Transverse colon (tissue), 4 donors: ENCODE results near the gene OCRL. TPM values are rescaled to one million over a fixed set of nuclear protein-coding genes. Genes with fewer than 3 reads are reported as not detected.

Experiments
- DNase-seq: peaks from one replicate; pipeline ENCODE4 v3.0.0-alpha.2; 2019
- H3K27ac ChIP-seq, 4 donors: fragments of 200-600 bp; sonication (generic); 2 replicates each; pipeline ENCODE4 v1.5.1; 2016 to 2018; ENCODE audit warnings: inconsistent platforms in 4 of 4
- H3K27me3 ChIP-seq: fragments of 200-600 bp; sonication (generic); 2 replicates; pipeline ENCODE4 v1.5.1; 2017; ENCODE audit warnings: inconsistent platforms
- H3K36me3 ChIP-seq, 4 donors: fragments of 200-600 bp; sonication (generic); 2 replicates each; pipeline ENCODE4 v1.5.1; 2017 to 2019; ENCODE audit warnings: inconsistent platforms in 4 of 4
- H3K4me1 ChIP-seq, 4 donors: fragments of 200-600 bp; sonication (generic); 2 replicates each; pipeline ENCODE4 v1.5.1; 2017 to 2020; ENCODE audit warnings: inconsistent platforms in 4 of 4
- H3K4me3 ChIP-seq, 4 donors: fragments of 200-600 bp; sonication (generic); 1 replicate in 1 of 4; 2 replicates in 3 of 4; pipeline versions ENCODE4 v1.5.1 to v1.6.1; 2017 to 2019; ENCODE audit warnings: inconsistent platforms in 4 of 4
- H3K9me3 ChIP-seq, 2 donors: fragments of 200-600 bp; sonication (generic); 2 replicates each; pipeline ENCODE4 v1.5.1; 2017 to 2019; ENCODE audit warnings: inconsistent platforms in 2 of 2
- CTCF ChIP-seq, 5 experiments: fragments of 200-600 bp in 3 of 5; fragments of 450-650 bp in 2 of 5; sonication (generic) in 3 of 5; IDR thresholded peaks; 1 replicate in 2 of 5; 2 replicates in 3 of 5; pipeline ENCODE4 v1.5.1; 2016 to 2017; ENCODE audit warnings: antibody characterized with exemption in 5 of 5, inconsistent platforms in 3 of 5, mild to moderate bottlenecking in 2 of 5, moderate library complexity in 1 of 5
- EP300 ChIP-seq: sonication (generic); formaldehyde crosslinking; IDR thresholded peaks from one replicate; pipeline ENCODE4 v1.6.1; 2017; ENCODE audit warnings: antibody characterized with exemption, low read depth
- POLR2A ChIP-seq: fragments of 450-650 bp; IDR thresholded peaks from one replicate; pipeline ENCODE4 v1.6.1; 2016; ENCODE audit warnings: antibody characterized with exemption, mild to moderate bottlenecking, moderate library complexity
- POLR2AphosphoS5 ChIP-seq, 3 donors: sonication (generic); formaldehyde crosslinking; IDR thresholded peaks; one replicate each; pipeline ENCODE4 v1.6.1; 2016; ENCODE audit warnings: antibody characterized with exemption in 3 of 3
- WGBS, 2 donors: methylation state at CpG; one replicate each; pipeline ENCODE4 v1.1.5; 2018; ENCODE audit warnings: low coverage in 1 of 2; 5-methylcytosine and 5-hydroxymethylcytosine counted together
- in situ Hi-C, 4 donors: fragments of 200-750 bp; cut with MboI; loops; one replicate each; pipeline versions ENCODE4 v1.15.0 to v1.15.1; 2017; ENCODE audit warnings: low sequenced_read_pairs in 3 of 4, low pct_ligation_motif_present in 1 of 4, low pct_unique_long_range_greater_than_20kb in 1 of 4
- intact Hi-C: fragments of 100-400 bp; cut with DNase I; formaldehyde crosslinking; loops from one replicate; pipeline ENCODE4 v1.15.1; 2023; ENCODE audit warnings: low total_unique reads
- total RNA-seq, 4 donors: library from RNA; depleted of rRNA; stranded (reverse); fragments of >200 nt; gene quantifications; one replicate each; pipeline ENCODE4 v1.1.0, GENCODE V29; 2016

OCRL gene
- total RNA-seq, 4 donors from 2014 or later: 14.2 to 27.9 (median 20.0) TPM

GRCh38 chrX:129581904-129582303, 41.8 kb downstream of the OCRL start:
- Histone ChIP-seq H3K4me3 (no peak overlapping the region), H3K9me3 (no peaks in the 10 kb centered on the region), H3K36me3 (no peaks in the 10 kb centered on the region), H3K4me1 (no peaks in the 10 kb centered on the region), H3K27me3 (no peaks in the 10 kb centered on the region), H3K27ac (no peak overlapping the region)
- intact Hi-C loops (no loop called here), in situ Hi-C loops (loop anchor here in 1 of 4 donors (25.0 kb wide), 1 partner anchor 480 kb away; no protein-coding TSS in a partner anchor)
- DNase-seq: no peak
- 73% methylated on average over 1 of the region's 1 CpG; no CpG with 5 or more reads in 1 of the 2 donors for WGBS, 2 donors
- TF ChIP-seq EP300 (no peak), POLR2AphosphoS5 (IDR thresholded peaks at IDR 0.05) (peak in 1 of 3 donors; percentile 5)

- no peak for DNase-seq
- Histone ChIP-seq H3K4me1 (no peaks in the 10 kb centered on the region), H3K36me3 (peaks cover 0 to 8% (median 1%) of the 10 kb centered on the region in 4 donors), H3K4me3 (no peak overlapping the region), H3K9me3 (no peaks in the 10 kb centered on the region), H3K27me3 (no peaks in the 10 kb centered on the region), H3K27ac (no peak overlapping the region)
- intact Hi-C loops (no loop called here), in situ Hi-C loops (loop anchor here in 1 of 4 donors (25.0 kb wide), 1 partner anchor 477 kb away; no protein-coding TSS in a partner anchor)
- TF ChIP-seq EP300 (no peak), POLR2AphosphoS5 (IDR thresholded peaks at IDR 0.05) (no peak), CTCF (IDR thresholded peaks at IDR 0.05) (no peak)
- WGBS, 2 donors: 62 to 83% methylated on average over 1 of the region's 1 CpG
Measured at GRCh38 chrX:129585167-129585566, 45.1 kb downstream of the OCRL start.

- no peaks in the 10 kb centered on the region for H3K9me3 ChIP-seq
- in situ Hi-C loops (loop anchor here in 1 of 4 donors (25.0 kb wide), 1 partner anchor 477 kb away; no protein-coding TSS in a partner anchor), intact Hi-C loops (no loop called here)
- no peak overlapping the region for H3K4me3 ChIP-seq
- H3K36me3 ChIP-seq: peaks cover 0 to 8% (median 1%) of the 10 kb centered on the region in 4 donors
- no peak overlapping the region for H3K27ac ChIP-seq
- 38 to 68% methylated on average over 2 to 3 of the region's 3 CpGs for WGBS, 2 donors
- H3K4me1 ChIP-seq: no peaks in the 10 kb centered on the region
- no peaks in the 10 kb centered on the region for H3K27me3 ChIP-seq
- no peak for DNase-seq
- TF ChIP-seq CTCF (IDR thresholded peaks at IDR 0.05): no peak
- no peak for TF ChIP-seq POLR2A
- no peak for TF ChIP-seq EP300
- no peak for TF ChIP-seq POLR2AphosphoS5 (IDR thresholded peaks at IDR 0.05)
Measured at GRCh38 chrX:129585691-129586090, 45.6 kb downstream of the OCRL start.

- no peaks in the 10 kb centered on the region for H3K9me3 ChIP-seq
- no peaks in the 10 kb centered on the region for H3K4me1 ChIP-seq
- no peak overlapping the region for H3K27ac ChIP-seq
- TF ChIP-seq POLR2A (no peak), EP300 (no peak), CTCF (IDR thresholded peaks at IDR 0.05) (no peak), POLR2AphosphoS5 (IDR thresholded peaks at IDR 0.05) (no peak)
- 78% methylated on average over 4 of the region's 4 CpGs; no CpG with 5 or more reads in 1 of the 2 donors for WGBS, 2 donors
- intact Hi-C loops (no loop called here), in situ Hi-C loops (loop anchor here in 1 of 4 donors (25.0 kb wide), 1 partner anchor 476 kb away; no protein-coding TSS in a partner anchor)
- no peak overlapping the region for H3K4me3 ChIP-seq
- DNase-seq: no peak
- H3K27me3 ChIP-seq: no peaks in the 10 kb centered on the region
- peaks cover 0 to 8% (median 1%) of the 10 kb centered on the region in 4 donors for H3K36me3 ChIP-seq
Measured at GRCh38 chrX:129586446-129586845, 46.4 kb downstream of the OCRL start.

GRCh38 chrX:129590596-129590995, 50.5 kb downstream of the OCRL start:
- no peaks in the 10 kb centered on the region for H3K27me3 ChIP-seq
- 79% methylated on average over 4 of the region's 4 CpGs; no CpG with 5 or more reads in 1 of the 2 donors for WGBS, 2 donors
- H3K4me3 ChIP-seq: no peak overlapping the region
- H3K36me3 ChIP-seq: peaks cover 0 to 8% (median 1%) of the 10 kb centered on the region in 4 donors
- no peak for TF ChIP-seq POLR2A
- TF ChIP-seq POLR2AphosphoS5 (IDR thresholded peaks at IDR 0.05): no peak
- TF ChIP-seq EP300: no peak
- no peak for TF ChIP-seq CTCF (IDR thresholded peaks at IDR 0.05)
- no peaks in the 10 kb centered on the region for H3K4me1 ChIP-seq
- in situ Hi-C loops: loop anchor here in 1 of 4 donors (25.0 kb wide), 1 partner anchor 472 kb away; no protein-coding TSS in a partner anchor
- intact Hi-C loops: no loop called here
- no peaks in the 10 kb centered on the region for H3K9me3 ChIP-seq
- no peak overlapping the region for H3K27ac ChIP-seq
- no peak for DNase-seq
